HCT116 (cell line): ENCODE results near the gene CALN1. TPM values are rescaled to one million over a fixed set of nuclear protein-coding genes. Genes with fewer than 3 reads are reported as not detected.

Experiments used
- ATAC-seq: fragments of 200-7000 bp; cut with Tn5 transposase; 2 replicates; pipeline ENCODE4 v1.9.1; 2020; ENCODE audit warnings: mild to moderate bottlenecking, moderate library complexity
- BruUV-seq: library from RNA; stranded (reverse); fragments of 400-500 nt; replicated peaks from 2 replicates; lab custom pipeline; 2021; lab: Mats Ljungman, UMichigan
- CTCF ChIA-PET: fragments of 300-600 bp; sonication (Branson Sonifier 250); formaldehyde crosslinking; loops from one replicate; lab custom pipeline; 2021; ENCODE audit warnings: antibody characterized with exemption; lab: Charles Lee
- POLR2A ChIA-PET: fragments of 300-600, 350-600 bp; sonication (Branson Sonifier 250); formaldehyde crosslinking; loops from one replicate; lab custom pipeline; 2021; ENCODE audit warnings: antibody characterized with exemption; lab: Charles Lee
- RAD21 ChIA-PET, 2 experiments: fragments of 300-600 bp; sonication (Branson Sonifier 250); formaldehyde crosslinking; loops; one replicate each; lab custom pipeline; 2023; ENCODE audit warnings: low total read pairs in 2 of 2; ENCODE audit not compliant: uncharacterized antibody in 2 of 2, unreplicated experiment in 2 of 2, low non-redundant PET in 1 of 2; lab: Charles Lee
- DNase-seq: peaks from one replicate; pipeline ENCODE4 v3.0.0-alpha.2; 2010; ENCODE audit warnings: low read depth, low spot score
- H2AFZ ChIP-seq: fragments of 200-600 bp; shearing (Covaris generic), sonication (generic); 2 replicates; pipeline ENCODE4 v1.6.1; 2017; ENCODE audit warnings: low read depth, mixed run types, mixed read lengths, antibody characterized with exemption, low read length; ENCODE audit not compliant: poor library complexity, severe bottlenecking
- H3K27ac ChIP-seq: 2 replicates; pipeline ENCODE4 v1.5.1; 2012; ENCODE audit warnings: low read depth, low read length
- H3K27me3 ChIP-seq: fragments of 200-600 bp; sonication (generic); 2 replicates; pipeline ENCODE4 v1.6.1; 2016; ENCODE audit warnings: mixed run types, low read length, mixed read lengths; ENCODE audit not compliant: insufficient read depth
- H3K36me3 ChIP-seq, 2 experiments: fragments of 200-500 bp in 1 of 2; fragments of 200-600 bp in 1 of 2; sonication (Bioruptor generic) in 1 of 2; sonication (generic) in 1 of 2; 2 replicates each; pipeline versions ENCODE4 v1.5.1 to v1.6.1; 2014 to 2016; ENCODE audit warnings: low read length in 2 of 2, inconsistent platforms in 1 of 2, mixed read lengths in 1 of 2, mixed run types in 1 of 2; ENCODE audit not compliant: insufficient read depth in 2 of 2, control insufficient read depth in 1 of 2
- H3K4me1 ChIP-seq, 2 experiments: fragments of 200-600 bp in 1 of 2; sonication (generic) in 1 of 2; 2 replicates each; pipeline versions ENCODE4 v1.5.1 to v1.6.1; 2012 to 2017; ENCODE audit warnings: low read length in 2 of 2, inconsistent platforms in 1 of 2, mild to moderate bottlenecking in 1 of 2, mixed read lengths in 1 of 2, mixed run types in 1 of 2, moderate library complexity in 1 of 2; ENCODE audit not compliant: insufficient read depth in 2 of 2, control insufficient read depth in 1 of 2
- H3K4me2 ChIP-seq: fragments of 200-600 bp; sonication (generic); 2 replicates; pipeline ENCODE4 v1.6.1; 2017; ENCODE audit warnings: mixed run types, low read length, mixed read lengths
- H3K4me3 ChIP-seq, 2 experiments: fragments of 200-600 bp in 1 of 2; sonication (generic) in 1 of 2; replicated peaks in 1 of 2; 2 replicates each; pipeline ENCODE4 v1.5.1; 2011 to 2016; ENCODE audit warnings: low read length in 2 of 2, control low read depth in 1 of 2, low read depth in 1 of 2, mild to moderate bottlenecking in 1 of 2, mixed read lengths in 1 of 2, mixed run types in 1 of 2
- H3K79me2 ChIP-seq: fragments of 200-600 bp; sonication (generic); 2 replicates; pipeline ENCODE4 v1.6.1; 2017; ENCODE audit warnings: mild to moderate bottlenecking, mixed run types, low read length, moderate library complexity, mixed read lengths; ENCODE audit not compliant: insufficient read depth
- H3K9ac ChIP-seq: fragments of 200-600 bp; sonication (generic); 2 replicates; pipeline ENCODE4 v1.6.1; 2016; ENCODE audit warnings: low read length, mixed read lengths
- H3K9me2 ChIP-seq: fragments of 200-600 bp; sonication (generic), shearing (Covaris generic); 2 replicates; pipeline ENCODE4 v1.6.1; 2017; ENCODE audit warnings: mixed run types, mild to moderate bottlenecking, moderate library complexity; ENCODE audit not compliant: insufficient read depth
- H3K9me3 ChIP-seq, 2 experiments: fragments of 200-500 bp in 1 of 2; fragments of 200-600 bp in 1 of 2; sonication (Bioruptor generic) in 1 of 2; sonication (generic) in 1 of 2; 2 replicates each; pipeline ENCODE4 v1.6.1; 2014 to 2017; ENCODE audit warnings: low read length in 2 of 2, mixed read lengths in 2 of 2, inconsistent platforms in 1 of 2, low read depth in 1 of 2, mild to moderate bottlenecking in 1 of 2, mixed run types in 1 of 2, moderate library complexity in 1 of 2; ENCODE audit not compliant: control insufficient read depth in 1 of 2, insufficient read depth in 1 of 2
- H4K20me1 ChIP-seq: fragments of 200-600 bp; sonication (generic), shearing (Covaris generic); 2 replicates; pipeline ENCODE4 v1.6.1; 2017; ENCODE audit warnings: mixed run types, mild to moderate bottlenecking, moderate library complexity; ENCODE audit not compliant: insufficient read depth
- ATF3 ChIP-seq: IDR thresholded peaks from 2 replicates; pipeline ENCODE4 v1.6.1; 2012
- CEBPB ChIP-seq: IDR thresholded peaks from 2 replicates; pipeline ENCODE4 v1.6.1; 2012; ENCODE audit warnings: low read depth
- EGR1 ChIP-seq: IDR thresholded peaks from 2 replicates; pipeline ENCODE4 v1.6.1; 2012; ENCODE audit warnings: low read depth
- FOSL1 ChIP-seq: IDR thresholded peaks from 2 replicates; pipeline ENCODE4 v1.6.1; 2012; ENCODE audit warnings: low read depth
- JUND ChIP-seq: IDR thresholded peaks from 2 replicates; pipeline ENCODE4 v1.6.1; 2012
- RAD21 ChIP-seq: IDR thresholded peaks from 2 replicates; pipeline ENCODE4 v1.6.1; 2012; ENCODE audit warnings: low read depth, mild to moderate bottlenecking
- SP1 ChIP-seq: IDR thresholded peaks from 2 replicates; pipeline ENCODE4 v1.6.1; 2012; ENCODE audit warnings: low read depth
- SRF ChIP-seq: IDR thresholded peaks from 2 replicates; pipeline ENCODE4 v1.6.1; 2012; ENCODE audit warnings: low read depth
- intact Hi-C: fragments of 100-400 bp; cut with micrococcal nuclease; formaldehyde crosslinking; loops from 2 replicates; pipeline ENCODE4 v1.10.0; 2022
- total RNA-seq: library from RNA; stranded (reverse); gene quantifications from one replicate; pipeline ENCODE4 v1.2.1, GENCODE V29; 2021; ENCODE audit not compliant: unreplicated experiment

Gene CALN1
- total RNA-seq, 1 experiment from 2014 or later = 0.17 TPM

GRCh38 chr7:72413886-72414285 lies 1.7 kb upstream of the CALN1 start (continued):
- TF ChIP-seq CEBPB (no peak), JUND (no peak)

GRCh38 chr7:72413290-72413689 lies 1.2 kb upstream of the CALN1 start:
- CTCF ChIA-PET = no interaction called here

GRCh38 chr7:72411419-72411818 lies 719 bp downstream of the CALN1 start:
- 0 out of 2 replicates have a peak, but pooled peaks cover 12% of the 10 kb centered on the region for H3K27me3 ChIP-seq
- POLR2A ChIA-PET = no interaction called here
- intact Hi-C loops = no loop called here
- H3K4me1 ChIP-seq = no peaks in the 10 kb centered on the region
- H3K4me2 ChIP-seq = no peak overlapping the region
- no peaks in the 10 kb centered on the region for H4K20me1 ChIP-seq
- H3K9me2 ChIP-seq = no peaks in the 10 kb centered on the region
- RAD21 ChIA-PET = no interaction called here
- H3K9me3 ChIP-seq = no peaks in the 10 kb centered on the region
- H3K27ac ChIP-seq = no peak overlapping the region
- no peak overlapping the region for H3K9ac ChIP-seq
- H3K4me3 ChIP-seq = no peak overlapping the region
- no peaks in the 10 kb centered on the region for H3K36me3 ChIP-seq
- no peak overlapping the region for H2AFZ ChIP-seq
- ATAC-seq (no peak), DNase-seq (no peak)
- CTCF ChIA-PET = no interaction called here
- H3K79me2 ChIP-seq = no peaks in the 10 kb centered on the region
- TF ChIP-seq SP1 (no peak), JUND (no peak), ATF3 (no peak), SRF (no peak)
- BruUV-seq = no TSS peak

More at GRCh38 chr7:72413290-72413689, 1.2 kb upstream of the CALN1 start:
- no peak for ATAC-seq
- DNase-seq = no peak
- RAD21 ChIA-PET = no interaction called here
- intact Hi-C loops = no loop called here
- POLR2A ChIA-PET = no interaction called here
- Histone ChIP-seq H3K9me3 (no peaks in the 10 kb centered on the region), H3K36me3 (no peaks in the 10 kb centered on the region), H3K9ac (no peak overlapping the region), H3K4me2 (no peak overlapping the region), H4K20me1 (no peaks in the 10 kb centered on the region), H3K4me3 (no peak overlapping the region), H3K79me2 (no peaks in the 10 kb centered on the region), H3K4me1 (no peaks in the 10 kb centered on the region), H3K9me2 (no peaks in the 10 kb centered on the region), H3K27me3 (0 out of 2 replicates have a peak, but pooled peaks cover 14% of the 10 kb centered on the region), H3K27ac (no peak overlapping the region), H2AFZ (no peak overlapping the region)
- BruUV-seq = no TSS peak
- TF ChIP-seq RAD21 (no peak), SP1 (no peak), FOSL1 (no peak), EGR1 (no peak)
